HCT116 (cell line): ENCODE results near the gene TDG. TPM values are rescaled to one million over a fixed set of nuclear protein-coding genes. Genes with fewer than 3 reads are reported as not detected.

Experiments used
- ATAC-seq: fragments of 200-7000 bp; cut with Tn5 transposase; 2 replicates; pipeline ENCODE4 v1.9.1; 2020; ENCODE audit warnings: mild to moderate bottlenecking, moderate library complexity
- BruUV-seq: library from RNA; stranded (reverse); fragments of 400-500 nt; replicated peaks from 2 replicates; lab custom pipeline; 2021; lab: Mats Ljungman, UMichigan
- CTCF ChIA-PET: fragments of 300-600 bp; sonication (Branson Sonifier 250); formaldehyde crosslinking; loops from one replicate; lab custom pipeline; 2021; ENCODE audit warnings: antibody characterized with exemption; lab: Charles Lee
- POLR2A ChIA-PET: fragments of 300-600, 350-600 bp; sonication (Branson Sonifier 250); formaldehyde crosslinking; loops from one replicate; lab custom pipeline; 2021; ENCODE audit warnings: antibody characterized with exemption; lab: Charles Lee
- RAD21 ChIA-PET, 2 experiments: fragments of 300-600 bp; sonication (Branson Sonifier 250); formaldehyde crosslinking; loops; one replicate each; lab custom pipeline; 2023; ENCODE audit warnings: low total read pairs in 2 of 2; ENCODE audit not compliant: uncharacterized antibody in 2 of 2, unreplicated experiment in 2 of 2, low non-redundant PET in 1 of 2; lab: Charles Lee
- DNase-seq: peaks from one replicate; pipeline ENCODE4 v3.0.0-alpha.2; 2010; ENCODE audit warnings: low read depth, low spot score
- H2AFZ ChIP-seq: fragments of 200-600 bp; shearing (Covaris generic), sonication (generic); 2 replicates; pipeline ENCODE4 v1.6.1; 2017; ENCODE audit warnings: low read depth, mixed run types, mixed read lengths, antibody characterized with exemption, low read length; ENCODE audit not compliant: poor library complexity, severe bottlenecking
- H3K27ac ChIP-seq: 2 replicates; pipeline ENCODE4 v1.5.1; 2012; ENCODE audit warnings: low read depth, low read length
- H3K27me3 ChIP-seq: fragments of 200-600 bp; sonication (generic); 2 replicates; pipeline ENCODE4 v1.6.1; 2016; ENCODE audit warnings: mixed run types, low read length, mixed read lengths; ENCODE audit not compliant: insufficient read depth
- H3K36me3 ChIP-seq, 2 experiments: fragments of 200-500 bp in 1 of 2; fragments of 200-600 bp in 1 of 2; sonication (Bioruptor generic) in 1 of 2; sonication (generic) in 1 of 2; 2 replicates each; pipeline versions ENCODE4 v1.5.1 to v1.6.1; 2014 to 2016; ENCODE audit warnings: low read length in 2 of 2, inconsistent platforms in 1 of 2, mixed read lengths in 1 of 2, mixed run types in 1 of 2; ENCODE audit not compliant: insufficient read depth in 2 of 2, control insufficient read depth in 1 of 2
- H3K4me1 ChIP-seq, 2 experiments: fragments of 200-600 bp in 1 of 2; sonication (generic) in 1 of 2; 2 replicates each; pipeline versions ENCODE4 v1.5.1 to v1.6.1; 2012 to 2017; ENCODE audit warnings: low read length in 2 of 2, inconsistent platforms in 1 of 2, mild to moderate bottlenecking in 1 of 2, mixed read lengths in 1 of 2, mixed run types in 1 of 2, moderate library complexity in 1 of 2; ENCODE audit not compliant: insufficient read depth in 2 of 2, control insufficient read depth in 1 of 2
- H3K4me2 ChIP-seq: fragments of 200-600 bp; sonication (generic); 2 replicates; pipeline ENCODE4 v1.6.1; 2017; ENCODE audit warnings: mixed run types, low read length, mixed read lengths
- H3K4me3 ChIP-seq, 2 experiments: fragments of 200-600 bp in 1 of 2; sonication (generic) in 1 of 2; replicated peaks in 1 of 2; 2 replicates each; pipeline ENCODE4 v1.5.1; 2011 to 2016; ENCODE audit warnings: low read length in 2 of 2, control low read depth in 1 of 2, low read depth in 1 of 2, mild to moderate bottlenecking in 1 of 2, mixed read lengths in 1 of 2, mixed run types in 1 of 2
- H3K79me2 ChIP-seq: fragments of 200-600 bp; sonication (generic); 2 replicates; pipeline ENCODE4 v1.6.1; 2017; ENCODE audit warnings: mild to moderate bottlenecking, mixed run types, low read length, moderate library complexity, mixed read lengths; ENCODE audit not compliant: insufficient read depth
- H3K9ac ChIP-seq: fragments of 200-600 bp; sonication (generic); 2 replicates; pipeline ENCODE4 v1.6.1; 2016; ENCODE audit warnings: low read length, mixed read lengths
- H3K9me2 ChIP-seq: fragments of 200-600 bp; sonication (generic), shearing (Covaris generic); 2 replicates; pipeline ENCODE4 v1.6.1; 2017; ENCODE audit warnings: mixed run types, mild to moderate bottlenecking, moderate library complexity; ENCODE audit not compliant: insufficient read depth
- H3K9me3 ChIP-seq, 2 experiments: fragments of 200-500 bp in 1 of 2; fragments of 200-600 bp in 1 of 2; sonication (Bioruptor generic) in 1 of 2; sonication (generic) in 1 of 2; 2 replicates each; pipeline ENCODE4 v1.6.1; 2014 to 2017; ENCODE audit warnings: low read length in 2 of 2, mixed read lengths in 2 of 2, inconsistent platforms in 1 of 2, low read depth in 1 of 2, mild to moderate bottlenecking in 1 of 2, mixed run types in 1 of 2, moderate library complexity in 1 of 2; ENCODE audit not compliant: control insufficient read depth in 1 of 2, insufficient read depth in 1 of 2
- H4K20me1 ChIP-seq: fragments of 200-600 bp; sonication (generic), shearing (Covaris generic); 2 replicates; pipeline ENCODE4 v1.6.1; 2017; ENCODE audit warnings: mixed run types, mild to moderate bottlenecking, moderate library complexity; ENCODE audit not compliant: insufficient read depth
- ATF3 ChIP-seq: IDR thresholded peaks from 2 replicates; pipeline ENCODE4 v1.6.1; 2012
- CBX3 ChIP-seq: IDR thresholded peaks from 2 replicates; pipeline ENCODE4 v1.6.1; 2012; ENCODE audit warnings: low read depth
- CEBPB ChIP-seq: IDR thresholded peaks from 2 replicates; pipeline ENCODE4 v1.6.1; 2012; ENCODE audit warnings: low read depth
- CTCF ChIP-seq, 3 experiments: fragments of 200-600 bp in 1 of 3; sonication (generic) in 1 of 3; IDR thresholded peaks in 2 of 3; conservative IDR thresholded peaks in 1 of 3; 2 replicates each; pipeline ENCODE4 v1.5.1; 2012 to 2017; ENCODE audit warnings: low read depth in 2 of 3, low read length in 2 of 3, antibody characterized with exemption in 1 of 3, borderline replicate concordance in 1 of 3, control low read depth in 1 of 3, mild to moderate bottlenecking in 1 of 3, mixed read lengths in 1 of 3, mixed run types in 1 of 3, moderate library complexity in 1 of 3; ENCODE audit not compliant: insufficient read depth in 1 of 3
- EGR1 ChIP-seq: IDR thresholded peaks from 2 replicates; pipeline ENCODE4 v1.6.1; 2012; ENCODE audit warnings: low read depth
- ELF1 ChIP-seq: IDR thresholded peaks from 2 replicates; pipeline ENCODE4 v1.6.1; 2012; ENCODE audit warnings: low read depth, borderline replicate concordance
- EZH2 ChIP-seq: fragments of 200-600 bp; sonication (generic); IDR thresholded peaks from 2 replicates; pipeline ENCODE4 v1.6.1; 2017; ENCODE audit warnings: antibody characterized with exemption, mixed run types
- EZH2phosphoT487 ChIP-seq: fragments of 200-600 bp; IDR thresholded peaks from 2 replicates; pipeline ENCODE4 v1.6.1; 2018; ENCODE audit warnings: antibody characterized with exemption, borderline replicate concordance
- FOSL1 ChIP-seq: IDR thresholded peaks from 2 replicates; pipeline ENCODE4 v1.6.1; 2012; ENCODE audit warnings: low read depth
- JUND ChIP-seq: IDR thresholded peaks from 2 replicates; pipeline ENCODE4 v1.6.1; 2012
- POLR2A ChIP-seq: IDR thresholded peaks from 2 replicates; pipeline ENCODE4 v1.7.0; 2011; ENCODE audit warnings: borderline replicate concordance; ENCODE audit not compliant: insufficient read depth, insufficient read length; ENCODE audit errors: extremely low read depth
- POLR2AphosphoS5 ChIP-seq: IDR thresholded peaks from 2 replicates; pipeline ENCODE4 v1.6.1; 2011; ENCODE audit warnings: mild to moderate bottlenecking, low read depth, low read length, moderate library complexity
- RAD21 ChIP-seq: IDR thresholded peaks from 2 replicates; pipeline ENCODE4 v1.6.1; 2012; ENCODE audit warnings: low read depth, mild to moderate bottlenecking
- REST ChIP-seq: IDR thresholded peaks from 2 replicates; pipeline ENCODE4 v1.6.1; 2012; ENCODE audit warnings: low read depth
- SP1 ChIP-seq: IDR thresholded peaks from 2 replicates; pipeline ENCODE4 v1.6.1; 2012; ENCODE audit warnings: low read depth
- SRF ChIP-seq: IDR thresholded peaks from 2 replicates; pipeline ENCODE4 v1.6.1; 2012; ENCODE audit warnings: low read depth
- TCF7L2 ChIP-seq: IDR thresholded peaks from 2 replicates; pipeline ENCODE4 v1.7.0; 2011; ENCODE audit warnings: borderline replicate concordance, inconsistent platforms; ENCODE audit not compliant: insufficient read depth, insufficient read length; ENCODE audit errors: extremely low read depth
- YY1 ChIP-seq: IDR thresholded peaks from 2 replicates; pipeline ENCODE4 v1.6.1; 2011; ENCODE audit warnings: low read length, low read depth, moderate library complexity, mild to moderate bottlenecking; ENCODE audit not compliant: insufficient replicate concordance; ENCODE audit errors: extremely low read depth
- ZFX ChIP-seq: fragments of 450-650 bp; IDR thresholded peaks from 2 replicates; pipeline ENCODE4 v1.6.1; 2017
- ZNF274 ChIP-seq: fragments of 200-500 bp; sonication (Bioruptor generic); IDR thresholded peaks from 2 replicates; pipeline ENCODE4 v1.6.1; 2014; ENCODE audit warnings: mild to moderate bottlenecking, low read depth, low read length, inconsistent platforms
- intact Hi-C: fragments of 100-400 bp; cut with micrococcal nuclease; formaldehyde crosslinking; loops from 2 replicates; pipeline ENCODE4 v1.10.0; 2022
- total RNA-seq: library from RNA; stranded (reverse); gene quantifications from one replicate; pipeline ENCODE4 v1.2.1, GENCODE V29; 2021; ENCODE audit not compliant: unreplicated experiment

Gene TDG
- total RNA-seq, 1 experiment from 2014 or later, result 23.9 TPM

GRCh38 chr12:103924761-103925641, 40.7 kb upstream of the TDG start (continued):
- TF ChIP-seq JUND (peak; percentile 23; the same call in 1 of the 2 replicates), POLR2A (no peak), CEBPB (no peak), ZFX (no peak), EZH2phosphoT487 (no peak)

GRCh38 chr12:103928682-103929045, 37.0 kb upstream of the TDG start:
- Histone ChIP-seq H3K36me3 (peaks cover 18 to 24% of the 10 kb centered on the region in 2 experiments), H3K79me2 (peaks cover 35% of the 10 kb centered on the region), H3K4me1 (peaks cover 10 to 32% of the 10 kb centered on the region in 2 experiments), H3K4me2 (peak overlapping the region; percentile 88), H3K27me3 (no peaks in the 10 kb centered on the region), H4K20me1 (peaks cover 16% of the 10 kb centered on the region; the same call in 1 of the 2 replicates), H2AFZ (no peak overlapping the region), H3K9me2 (no peaks in the 10 kb centered on the region), H3K9me3 (no peaks in the 10 kb centered on the region), H3K9ac (peak overlapping the region; percentile 65), H3K4me3 (peak overlapping the region; percentile 61 to 67), H3K27ac (peak overlapping the region; percentile 63)
- ChIA-PET POLR2A (no interaction called here), CTCF (no interaction called here), RAD21 (no interaction called here)
- intact Hi-C loops, result no loop called here
- no TSS peak for BruUV-seq
- DNase-seq (no peak), ATAC-seq (no peak)
- TF ChIP-seq YY1 (no peak), RAD21 (no peak), REST (no peak), EZH2phosphoT487 (no peak), ZFX (no peak), SRF (no peak), ATF3 (no peak), ZNF274 (no peak), FOSL1 (no peak), TCF7L2 (no peak), CBX3 (no peak), EZH2 (no peak), EGR1 (no peak), JUND (no peak), ELF1 (no peak), CEBPB (no peak), CTCF (IDR thresholded peaks at IDR 0.05 in 2 of 3, conservative IDR thresholded peaks at IDR 0.05 in 1 of 3; ENCODE audit: borderline replicate concordance in 1 of 3, insufficient read depth in 1 of 3, low read depth in 2 of 3, low read length in 2 of 3) (no peak), POLR2AphosphoS5 (no peak), SP1 (no peak)
